A172 (cell line): ENCODE results near the gene ACTG2. TPM values are rescaled to one million over a fixed set of nuclear protein-coding genes. Genes with fewer than 3 reads are reported as not detected.
A peak's percentile ranks its signal among the peaks of the same experiment; 100 is the strongest.

Experiments
- DNase-seq: peaks from one replicate; pipeline ENCODE4 v3.0.0-alpha.2; 2015; ENCODE audit warnings: low spot score
- total RNA-seq: library from RNA; depleted of rRNA; stranded (reverse); fragments of >200 nt; shearing (Covaris generic); gene quantifications from 2 replicates; pipeline ENCODE4 v1.2.3, GENCODE V29; 2014

The ACTG2 gene
- total RNA-seq, 1 experiment from 2014 or later: not detected

DNA sequence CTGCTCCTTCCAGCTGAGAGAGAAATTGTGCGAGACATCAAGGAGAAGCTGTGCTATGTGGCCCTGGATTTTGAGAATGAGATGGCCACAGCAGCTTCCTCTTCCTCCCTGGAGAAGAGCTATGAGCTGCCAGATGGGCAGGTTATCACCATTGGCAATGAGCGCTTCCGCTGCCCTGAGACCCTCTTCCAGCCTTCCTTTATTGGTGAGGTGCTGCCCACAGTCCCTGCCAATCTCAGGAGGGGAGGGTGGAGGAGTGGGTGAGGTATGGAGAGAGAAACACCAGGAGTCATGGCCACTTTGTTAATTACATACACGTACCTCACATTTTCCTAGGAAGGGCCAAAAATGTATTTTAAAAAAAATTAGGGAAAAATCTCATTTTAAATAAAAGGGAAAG is 21.9 kb downstream of the ACTG2 start:
- DNase-seq: no peak

GRCh38 chr2:73915437-73915993 is 22.7 kb downstream of the ACTG2 start:
- no peak for DNase-seq

DNA sequence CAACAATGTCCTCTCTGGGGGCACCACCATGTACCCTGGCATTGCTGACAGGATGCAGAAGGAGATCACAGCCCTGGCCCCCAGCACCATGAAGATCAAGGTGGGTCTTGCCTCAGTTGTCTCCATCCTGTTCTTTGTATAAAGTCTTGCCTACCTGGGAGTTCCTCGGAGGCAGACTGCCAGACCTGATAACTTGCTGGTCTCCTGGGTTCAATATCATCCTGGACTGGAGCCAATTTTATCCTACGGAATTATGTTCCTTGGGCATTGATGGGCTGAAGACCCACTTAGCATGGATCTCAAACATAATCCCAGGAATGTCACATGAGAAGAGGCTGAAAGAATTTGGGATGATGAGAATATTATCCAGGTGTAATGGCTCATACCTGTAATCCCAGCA is 23.9 kb downstream of the ACTG2 start:
- no peak for DNase-seq

DNA sequence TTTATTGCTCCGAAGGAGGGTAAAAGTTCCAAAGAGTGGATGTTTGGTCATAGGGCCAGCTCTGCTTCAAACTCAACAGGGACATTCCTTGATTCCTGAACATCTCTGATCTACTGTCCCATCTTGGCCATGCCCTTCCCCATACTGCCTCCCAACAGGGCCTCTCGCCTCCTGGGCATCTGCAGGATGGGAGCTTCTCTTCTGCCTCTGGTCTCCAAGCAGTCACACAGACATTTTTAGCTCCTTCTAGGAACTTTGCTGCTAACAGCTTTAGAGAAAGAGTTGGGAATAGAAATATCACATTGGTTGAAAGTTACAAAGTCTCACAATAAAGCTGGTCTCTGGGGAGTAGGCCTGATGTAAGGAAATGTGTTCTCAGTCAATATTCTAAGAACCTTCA is 24.5 kb downstream of the ACTG2 start:
- no peak for DNase-seq

GRCh38 chr2:73917696-73918207 is 24.9 kb downstream of the ACTG2 start:
- no peak for DNase-seq

DNA sequence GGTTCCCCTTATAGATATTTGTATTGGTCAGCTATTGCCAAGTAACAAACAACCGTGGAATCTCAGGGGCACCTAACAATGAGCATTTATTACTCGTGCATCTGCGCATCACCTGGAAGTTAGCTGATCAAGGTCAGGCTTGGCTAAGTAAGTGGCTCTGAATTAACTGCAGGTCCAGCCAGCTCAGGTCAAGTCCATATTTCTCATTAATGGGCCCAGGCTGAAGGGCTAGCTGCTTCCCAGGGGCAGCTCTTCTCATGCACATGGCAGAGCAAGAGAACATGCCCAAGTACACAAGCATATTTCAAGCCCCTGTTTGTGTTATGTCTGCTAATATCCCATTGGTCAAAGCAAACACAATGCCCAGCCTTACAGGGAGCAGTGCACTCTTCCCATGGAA is 26.0 kb downstream of the ACTG2 start:
- DNase-seq: no peak

- DNase-seq: no peak
Measured at GRCh38 chr2:73919596-73920228, 26.9 kb downstream of the ACTG2 start.

DNA sequence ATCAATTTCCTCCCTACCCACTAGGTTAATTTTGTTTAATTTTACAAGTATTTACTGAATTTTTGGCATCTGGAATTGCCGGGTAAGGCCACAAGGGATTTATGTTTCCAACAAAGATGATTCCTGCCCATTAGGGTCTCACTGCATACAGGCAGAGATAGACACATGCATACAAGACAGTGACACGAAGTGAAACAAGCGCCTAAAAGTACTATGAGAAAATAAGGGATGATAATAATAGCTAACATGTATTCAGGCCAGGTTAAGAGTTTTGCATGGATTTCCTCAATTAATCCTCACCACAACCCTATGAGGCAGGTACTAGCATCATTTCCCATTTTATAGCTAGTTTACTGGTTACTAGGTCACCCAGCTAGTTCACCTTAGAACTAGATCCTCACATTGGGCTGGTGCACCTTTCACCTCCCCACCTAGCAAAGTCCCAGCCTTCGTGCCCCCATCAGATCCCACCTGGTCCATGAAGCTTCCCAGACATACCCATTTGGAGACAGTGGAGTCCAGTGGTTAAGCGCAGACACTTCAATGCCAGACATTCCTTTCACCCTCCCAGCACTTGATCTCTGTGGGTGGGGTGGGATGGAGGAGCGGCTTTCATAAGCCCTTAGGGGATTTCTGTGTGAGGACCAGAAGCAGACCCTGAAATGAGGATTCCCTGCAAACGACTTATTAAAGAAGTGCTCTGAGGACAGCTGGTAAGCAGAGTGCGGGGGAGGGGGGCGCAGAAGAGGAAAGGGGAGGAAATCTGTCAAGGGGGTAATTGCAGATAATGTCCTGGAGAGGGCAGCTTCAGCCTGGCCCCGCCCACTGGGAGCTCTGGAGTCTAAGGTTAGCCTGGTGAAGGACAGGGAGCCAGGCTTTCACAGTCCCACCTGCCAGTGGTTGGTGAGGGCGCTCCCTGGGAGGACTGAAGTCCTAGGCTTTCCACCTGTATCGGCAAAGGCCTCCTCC is 28.1 kb downstream of the ACTG2 start:
- DNase-seq: no peak

DNA sequence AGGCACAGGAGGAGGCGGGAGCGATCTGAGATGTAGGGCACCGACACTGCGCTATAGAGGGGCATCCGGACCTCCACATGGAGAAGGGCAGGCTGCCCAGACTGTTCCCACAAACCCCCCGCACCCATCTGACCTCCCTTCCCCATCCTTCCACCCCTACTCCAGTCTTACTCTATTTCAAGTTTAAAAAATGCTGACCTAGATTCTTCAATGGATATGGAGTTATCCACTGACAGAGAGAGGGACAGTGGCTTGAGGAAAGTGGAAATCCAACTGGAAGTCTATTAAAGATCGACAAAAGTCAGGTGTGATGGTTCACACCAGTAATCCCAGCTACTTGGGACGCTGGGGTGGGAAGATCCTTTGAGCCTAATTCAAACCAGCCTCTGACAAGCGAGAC is 28.8 kb downstream of the ACTG2 start:
- DNase-seq: no peak

GRCh38 chr2:73922681-73923080 is 29.9 kb downstream of the ACTG2 start:
- no peak for DNase-seq

GRCh38 chr2:73925033-73925704 is 32.4 kb downstream of the ACTG2 start:
- no peak for DNase-seq

- no peak for DNase-seq
Measured at GRCh38 chr2:73925853-73926492, 33.2 kb downstream of the ACTG2 start.

- peak; percentile 99 for DNase-seq
Measured at GRCh38 chr2:73926493-73927327, 33.9 kb downstream of the ACTG2 start, which contains the start of gene DGUOK. Gene DGUOK, plus strand, starts transcription at chr2:73926880. Its CDS starts 31 bp downstream, at chr2:73926911.

DNA sequence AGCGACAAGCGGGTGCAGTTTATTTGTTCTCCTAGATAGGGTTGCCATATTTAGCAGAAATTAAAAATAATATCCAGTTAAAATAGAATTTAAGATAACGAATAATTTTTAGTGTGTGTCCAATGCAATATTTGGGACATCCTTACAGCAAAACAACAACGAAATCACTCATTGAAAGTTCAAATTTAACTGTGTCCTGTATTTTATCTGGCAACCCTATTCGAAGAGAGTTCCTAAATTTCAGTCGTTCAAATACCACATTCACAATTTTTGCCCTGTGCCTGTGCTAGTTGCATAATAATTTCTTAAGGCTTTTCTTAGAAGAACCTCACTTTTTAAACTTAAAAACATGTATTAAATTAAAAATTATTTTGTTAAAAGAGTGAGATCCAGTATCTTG is 34.5 kb downstream of the ACTG2 start:
- no peak for DNase-seq

- no peak for DNase-seq
Measured at GRCh38 chr2:73928963-73929347, 36.1 kb downstream of the ACTG2 start.

DNA sequence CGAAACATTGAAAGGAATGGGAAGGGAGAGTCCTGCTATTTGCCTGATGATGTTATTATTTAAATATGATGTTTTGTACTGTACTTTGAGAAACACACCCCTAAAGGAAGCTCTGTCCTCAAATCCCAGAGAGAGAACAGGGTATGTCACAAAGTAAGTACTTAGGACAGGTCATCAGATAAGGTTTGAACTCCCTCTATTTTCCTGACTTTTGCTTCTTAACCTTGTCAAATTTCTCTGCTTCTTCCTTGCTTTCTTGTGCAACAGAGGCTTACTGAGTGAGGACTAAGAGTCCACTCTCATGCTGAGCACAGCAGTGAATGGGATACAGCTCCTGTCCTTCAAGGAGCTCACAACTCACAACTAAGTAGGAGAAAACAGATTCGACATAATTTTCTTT is 37.6 kb downstream of the ACTG2 start:
- no peak for DNase-seq

- peak; percentile 51 for DNase-seq
Measured at GRCh38 chr2:73931531-73932500, 39.0 kb downstream of the ACTG2 start.

DNA sequence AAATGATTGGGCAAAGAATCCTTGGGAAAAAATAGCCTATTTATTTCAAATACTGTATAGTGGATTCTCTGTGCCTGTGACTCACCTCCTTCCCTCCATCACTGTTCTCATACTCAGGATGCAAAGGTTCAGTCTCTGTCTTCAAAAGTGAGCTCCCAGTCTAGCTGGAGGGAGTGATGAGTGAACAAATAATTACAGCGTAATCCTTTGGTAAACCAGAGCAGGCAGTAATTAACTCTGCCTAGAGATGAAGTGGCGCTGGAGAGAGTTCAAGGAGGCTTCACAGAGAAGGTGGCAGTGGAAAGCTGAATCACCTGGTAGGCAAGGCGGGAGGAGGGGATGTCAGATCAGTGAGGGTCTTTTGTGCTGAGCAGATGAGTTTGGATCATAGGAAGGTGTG is 40.4 kb downstream of the ACTG2 start:
- no peak for DNase-seq

DNA sequence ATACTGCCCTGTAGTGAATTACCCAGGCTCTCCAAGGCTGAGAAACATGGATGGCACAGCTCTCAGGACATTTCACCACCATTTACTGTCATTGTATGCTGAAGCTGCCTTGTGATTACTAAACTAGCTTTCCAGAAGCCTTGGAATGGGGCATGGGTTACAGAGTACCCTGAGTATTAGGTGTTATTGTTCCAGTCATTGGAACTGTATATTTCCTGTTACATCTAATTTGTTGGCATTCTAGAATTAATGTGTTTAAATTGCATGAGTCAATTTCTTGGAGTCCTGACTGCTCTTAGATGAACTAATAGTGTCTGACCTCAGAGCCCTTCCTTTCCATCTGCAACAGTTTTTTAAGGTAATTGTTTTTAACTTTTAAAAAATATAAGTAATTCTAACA is 42.8 kb downstream of the ACTG2 start:
- DNase-seq: no peak
